Mononuclear cell (primary cell): ENCODE results near the gene SPATA2L. TPM values are rescaled to one million over a fixed set of nuclear protein-coding genes. Genes with fewer than 3 reads are reported as not detected.
"Not testable (repeated sequence)": the region's sequence is repeated elsewhere in the genome, so short reads cannot be mapped to it uniquely, and the experiment has no call there.

ENCODE experiments used
- H3K27me3 ChIP-seq: 2 replicates; pipeline ENCODE4 v1.6.0; 2011; ENCODE audit warnings: low read length, control low read depth; ENCODE audit not compliant: insufficient read depth
- H3K4me1 ChIP-seq: 2 replicates; pipeline ENCODE4 v1.5.1; 2011; ENCODE audit warnings: mild to moderate bottlenecking, low read length, control low read depth; ENCODE audit not compliant: insufficient read depth
- H3K4me3 ChIP-seq: 2 replicates; pipeline ENCODE4 v1.5.1; 2011; ENCODE audit warnings: mild to moderate bottlenecking, low read length, moderate library complexity
- H3K9me3 ChIP-seq: 2 replicates; pipeline ENCODE4 v1.5.1; 2011; ENCODE audit warnings: low read depth, mild to moderate bottlenecking, control low read depth, low read length
- total RNA-seq: library from RNA; depleted of rRNA; stranded (reverse); fragments of >200 nt; gene quantifications from one replicate; pipeline ENCODE4 v1.2.3, GENCODE V29; 2012

Gene SPATA2L
- total RNA-seq, 1 donor, result 10.6 TPM

DNA sequence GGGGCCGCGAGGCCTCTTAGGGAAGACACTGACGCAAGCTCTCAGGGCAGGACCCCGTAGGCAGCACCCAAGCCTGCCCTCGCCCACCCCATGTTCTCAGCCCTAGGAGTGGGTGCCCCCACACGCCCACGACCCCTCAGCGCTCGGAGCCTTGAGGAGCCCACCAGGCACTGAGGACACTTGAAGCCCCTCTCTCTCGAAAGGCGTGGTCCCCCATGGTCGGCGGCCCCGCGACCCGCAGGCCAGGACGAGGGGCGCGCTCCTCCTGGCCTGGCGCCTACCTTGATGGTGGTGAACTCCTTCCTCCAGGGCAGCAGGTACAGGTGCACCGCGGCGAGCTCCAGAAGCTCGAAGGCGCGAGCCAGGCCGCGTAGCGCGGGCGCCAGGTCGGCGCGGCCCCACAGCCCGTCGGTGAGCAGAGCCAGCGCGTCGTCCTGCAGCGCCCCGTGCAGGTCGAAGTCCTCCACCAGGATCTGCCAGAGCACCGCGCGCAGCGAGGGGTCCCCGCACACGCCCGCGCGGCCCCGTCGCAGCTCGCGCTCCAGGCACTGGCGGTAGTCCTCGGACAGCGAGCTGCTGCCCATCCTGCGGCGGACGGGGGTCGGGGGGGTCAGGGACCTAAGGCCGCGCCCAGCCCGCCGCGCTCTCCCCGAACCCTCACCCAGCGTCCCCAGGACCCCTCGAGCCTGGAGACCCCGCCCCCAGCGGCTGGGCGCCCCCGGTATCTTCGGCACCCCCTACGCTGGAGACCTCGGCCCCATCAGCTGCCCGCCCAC, 668 bp downstream of the SPATA2L start:
- Histone ChIP-seq H3K4me1 (peaks cover 39% of the 10 kb centered on the region), H3K27me3 (no peaks in the 10 kb centered on the region), H3K4me3 (peak overlapping the region; percentile 52), H3K9me3 (no peaks in the 10 kb centered on the region)

- no peaks in the 10 kb centered on the region for H3K9me3 ChIP-seq
- H3K4me1 ChIP-seq, result peaks cover 38% of the 10 kb centered on the region
- H3K4me3 ChIP-seq, result peak overlapping the region; percentile 52
- H3K27me3 ChIP-seq, result no peaks in the 10 kb centered on the region
Measured at GRCh38 chr16:89700100-89700648, 1.3 kb downstream of the SPATA2L start.

DNA sequence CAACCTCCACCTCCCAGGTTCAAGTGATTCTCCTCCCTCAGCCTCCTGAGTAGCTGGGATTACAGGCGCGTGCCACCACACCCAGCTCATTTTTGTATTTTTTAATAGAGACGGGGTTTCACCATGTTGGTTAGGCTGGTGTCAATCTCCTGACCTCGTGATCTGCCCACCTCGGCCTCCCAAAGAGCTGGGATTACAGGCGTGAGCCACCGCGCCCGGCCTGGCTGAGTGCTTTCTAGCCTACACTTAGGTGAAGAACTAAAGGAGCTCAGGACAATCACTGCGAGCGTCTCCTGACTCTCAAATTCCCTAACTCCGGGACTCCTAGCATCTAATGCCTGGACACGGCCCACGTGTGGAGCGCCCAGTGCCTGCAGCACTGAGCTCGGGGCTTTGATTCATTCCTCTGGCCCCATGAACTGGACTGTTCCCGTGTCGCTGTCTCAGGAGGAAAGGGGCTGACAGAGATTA, 1.8 kb downstream of the SPATA2L start:
- H3K27me3 ChIP-seq, H3K9me3 ChIP-seq, H3K4me3 ChIP-seq: not testable (repeated sequence)
- H3K4me1 ChIP-seq, result peaks cover 38% of the 10 kb centered on the region

GRCh38 chr16:89698717-89699116, 2.8 kb downstream of the SPATA2L start:
- not testable (repeated sequence) for H3K27me3 ChIP-seq, H3K9me3 ChIP-seq, H3K4me3 ChIP-seq
- H3K4me1 ChIP-seq, result peaks cover 38% of the 10 kb centered on the region

DNA sequence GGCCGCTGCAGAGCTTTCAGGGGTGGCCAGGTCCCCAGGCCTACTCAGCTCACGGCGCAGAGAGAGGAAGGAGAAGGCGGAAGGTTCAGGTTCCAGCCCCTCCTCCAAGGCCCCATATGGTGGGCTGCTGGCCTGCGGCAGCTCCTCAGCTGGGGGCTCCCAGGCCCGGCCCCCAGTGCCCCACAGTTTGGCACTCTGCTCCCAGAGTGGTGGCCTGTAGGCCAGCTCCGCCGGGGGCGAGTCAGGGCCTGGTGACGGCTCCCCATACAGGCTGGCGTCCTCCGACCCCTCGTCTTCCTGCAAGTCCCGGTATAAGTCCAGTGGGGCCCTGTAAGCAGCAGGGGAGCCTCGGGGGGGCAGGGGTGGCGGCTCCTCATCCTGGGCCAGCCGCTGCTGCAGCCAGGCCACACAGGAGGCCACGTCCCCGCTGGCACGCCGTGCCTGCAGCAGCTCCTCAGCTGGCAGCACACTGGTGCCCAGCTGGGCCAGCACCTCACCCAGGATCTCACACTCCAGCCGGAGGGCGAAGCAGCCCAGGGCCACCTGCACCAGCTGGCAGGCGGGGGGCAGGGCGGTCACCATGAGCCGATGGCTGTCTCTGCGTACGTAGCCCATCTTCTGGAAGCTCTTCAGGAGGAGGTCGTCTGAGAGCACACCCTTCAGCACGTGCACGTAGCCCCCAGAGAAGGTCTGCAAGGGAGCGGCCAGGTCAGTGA, 3.7 kb downstream of the SPATA2L start:
- no peak overlapping the region for H3K4me3 ChIP-seq
- H3K4me1 ChIP-seq, result peaks cover 38% of the 10 kb centered on the region
- H3K27me3 ChIP-seq, result no peaks in the 10 kb centered on the region
- H3K9me3 ChIP-seq, result no peaks in the 10 kb centered on the region

DNA sequence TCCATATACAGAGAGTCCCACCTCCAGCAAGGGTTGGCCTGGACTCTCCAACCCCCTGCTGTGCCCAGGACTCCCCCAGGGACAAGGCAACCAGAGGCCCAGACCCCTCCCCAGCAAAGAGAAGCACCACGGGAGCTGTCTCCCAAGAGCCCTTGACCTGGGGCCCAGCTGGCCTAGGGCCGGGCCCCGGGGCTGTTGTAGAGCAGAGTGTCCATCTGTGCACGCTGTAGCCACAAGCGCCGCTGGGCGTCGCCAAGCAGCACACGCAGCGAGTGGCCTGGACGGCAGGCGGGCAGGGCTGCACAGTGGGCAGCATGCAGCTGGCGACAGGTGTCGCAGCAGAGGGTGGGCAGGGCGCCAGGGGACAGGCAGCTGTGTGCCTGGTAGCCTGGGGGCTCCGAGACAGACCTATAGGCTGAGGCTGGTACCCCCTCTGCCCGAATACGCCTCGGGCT, 4.3 kb downstream of the SPATA2L start:
- no peaks in the 10 kb centered on the region for H3K27me3 ChIP-seq
- no peaks in the 10 kb centered on the region for H3K9me3 ChIP-seq
- no peak overlapping the region for H3K4me3 ChIP-seq
- peaks cover 33% of the 10 kb centered on the region for H3K4me1 ChIP-seq

DNA sequence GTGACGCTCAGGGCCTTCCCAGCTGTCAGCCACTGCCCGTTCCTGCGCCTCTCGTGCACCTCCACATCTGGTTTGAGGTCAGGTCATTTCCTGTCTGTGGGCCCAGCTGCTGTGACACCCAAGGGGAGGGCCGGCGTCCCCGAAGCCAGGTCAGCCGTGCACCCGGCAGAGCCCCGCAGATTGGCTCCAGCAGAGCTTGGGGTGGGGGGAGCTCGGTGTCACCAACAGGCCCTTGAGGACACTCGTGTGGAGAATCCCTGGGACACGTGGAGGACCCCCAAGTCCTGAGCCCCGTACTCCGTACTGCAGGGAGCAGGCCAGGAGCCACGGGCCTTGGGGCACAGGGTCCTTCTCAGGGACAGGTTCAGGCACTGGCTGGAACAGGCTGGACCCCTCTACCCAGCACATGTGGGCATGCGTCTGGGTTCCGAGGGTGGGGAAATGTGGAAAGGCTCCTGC, 4.8 kb downstream of the SPATA2L start:
- H3K27me3 ChIP-seq, result no peaks in the 10 kb centered on the region
- H3K9me3 ChIP-seq, result no peaks in the 10 kb centered on the region
- H3K4me1 ChIP-seq, result peaks cover 31% of the 10 kb centered on the region
- no peak overlapping the region for H3K4me3 ChIP-seq

DNA sequence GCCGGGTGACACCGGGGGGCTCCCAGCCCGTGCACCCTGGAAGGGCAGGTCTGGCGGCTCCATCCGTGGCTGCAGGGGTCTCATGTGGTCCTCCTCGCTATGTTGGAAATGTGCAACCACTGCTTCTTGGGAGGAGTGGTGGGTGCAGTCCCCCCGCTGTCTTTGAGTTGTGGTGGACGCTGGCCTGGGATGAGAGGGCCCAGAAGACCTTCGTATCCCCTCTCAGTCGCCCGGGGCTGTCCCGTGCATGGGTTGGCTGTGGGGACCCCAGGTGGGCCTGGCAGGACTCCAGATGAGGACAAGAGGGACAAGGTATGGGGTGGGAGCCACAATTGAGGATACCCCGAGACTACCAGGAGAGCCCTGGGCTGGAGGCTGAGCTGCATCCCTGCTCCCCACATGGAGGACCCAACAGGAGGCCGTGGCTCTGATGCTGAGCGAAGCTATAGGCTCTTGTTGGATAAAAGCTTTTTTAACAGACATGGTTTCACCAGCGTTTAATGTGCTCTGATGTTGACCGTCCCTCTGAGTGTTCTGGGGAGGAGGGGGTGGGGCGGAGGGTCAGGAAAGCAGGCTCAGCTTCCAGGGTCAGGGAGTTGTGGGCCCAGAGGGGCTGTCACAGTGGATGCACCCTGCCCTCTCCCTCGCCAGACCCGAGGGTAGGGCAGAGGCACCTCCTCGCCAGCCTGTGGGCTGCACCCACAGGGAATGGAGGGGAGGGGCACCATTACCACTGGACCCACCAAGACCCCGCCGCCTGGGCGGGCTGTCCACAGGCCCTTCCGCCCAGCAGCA, 5.4 kb downstream of the SPATA2L start:
- Histone ChIP-seq H3K4me1 (peaks cover 30% of the 10 kb centered on the region), H3K27me3 (no peaks in the 10 kb centered on the region), H3K9me3 (no peaks in the 10 kb centered on the region), H3K4me3 (no peak overlapping the region)

- Histone ChIP-seq H3K4me1 (peaks cover 22% of the 10 kb centered on the region), H3K4me3 (no peak overlapping the region), H3K9me3 (no peaks in the 10 kb centered on the region), H3K27me3 (no peaks in the 10 kb centered on the region)
Measured at GRCh38 chr16:89695086-89695874, 6.2 kb downstream of the SPATA2L start.

GRCh38 chr16:89694784-89695085, 6.8 kb downstream of the SPATA2L start:
- peaks cover 16% of the 10 kb centered on the region for H3K4me1 ChIP-seq
- H3K4me3 ChIP-seq, H3K27me3 ChIP-seq, H3K9me3 ChIP-seq: not testable (repeated sequence)

DNA sequence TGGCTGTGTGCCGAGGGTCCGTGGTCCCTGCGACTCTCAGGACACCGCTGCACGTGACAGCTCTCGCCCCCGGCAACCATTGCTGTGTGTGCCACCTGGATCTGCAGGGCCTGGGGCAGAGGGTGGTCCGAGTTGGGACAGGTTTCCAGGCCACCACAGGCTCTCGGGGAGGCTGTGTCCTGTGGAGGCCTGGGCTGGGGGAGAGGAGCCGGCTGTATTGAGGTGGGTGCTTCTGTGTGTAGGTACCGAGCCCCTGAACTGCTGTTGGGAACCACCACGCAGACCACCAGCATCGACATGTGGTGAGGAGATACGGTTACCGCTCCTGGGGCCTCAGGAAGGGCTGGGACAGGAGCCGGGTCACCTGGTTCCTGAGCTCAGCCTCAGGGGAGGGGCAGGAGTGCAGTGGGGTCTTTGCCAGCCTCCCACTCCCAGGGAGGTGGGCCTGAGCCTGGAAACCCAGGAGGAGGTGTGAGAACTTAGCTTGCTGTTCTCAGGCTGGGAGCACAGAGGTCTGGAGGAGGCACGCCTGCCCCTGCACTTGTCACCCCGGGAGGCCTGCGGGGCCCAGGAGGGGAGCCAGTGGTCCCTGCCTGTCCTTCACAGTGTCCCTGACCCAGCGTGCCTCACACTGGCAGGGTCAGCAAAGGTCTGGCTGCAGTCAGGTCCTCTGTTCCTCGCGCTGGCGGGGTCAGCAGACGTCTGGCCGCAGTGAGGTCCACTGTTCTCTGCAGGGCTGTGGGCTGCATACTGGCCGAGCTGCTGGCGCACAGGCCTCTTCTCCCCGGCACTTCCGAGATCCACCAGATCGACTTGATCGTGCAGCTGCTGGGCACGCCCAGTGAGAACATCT, 7.3 kb downstream of the SPATA2L start:
- Histone ChIP-seq H3K27me3 (no peaks in the 10 kb centered on the region), H3K9me3 (no peaks in the 10 kb centered on the region), H3K4me1 (peaks cover 12% of the 10 kb centered on the region), H3K4me3 (no peak overlapping the region)

DNA sequence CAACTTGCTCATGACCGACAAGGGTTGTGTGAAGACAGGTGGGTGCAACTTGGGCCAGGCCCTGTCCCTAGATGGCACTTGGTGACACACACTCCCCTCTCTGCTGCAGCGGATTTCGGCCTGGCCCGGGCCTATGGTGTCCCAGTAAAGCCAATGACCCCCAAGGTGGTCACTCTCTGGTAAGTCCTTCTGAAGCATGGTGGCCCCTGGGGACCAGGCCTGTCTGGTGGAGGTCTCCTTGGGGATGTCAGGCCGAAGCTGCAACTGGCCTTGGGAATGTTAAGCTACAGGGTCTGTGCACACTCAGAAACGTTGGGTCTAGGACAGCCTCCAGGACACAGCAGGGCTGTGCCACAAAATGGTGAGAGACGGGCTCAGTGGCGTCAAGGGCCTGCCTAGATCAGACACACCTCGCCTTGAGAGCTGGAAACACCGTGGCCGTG, 8.2 kb downstream of the SPATA2L start:
- no peak overlapping the region for H3K4me3 ChIP-seq
- no peaks in the 10 kb centered on the region for H3K27me3 ChIP-seq
- no peaks in the 10 kb centered on the region for H3K9me3 ChIP-seq
- peaks cover 12% of the 10 kb centered on the region for H3K4me1 ChIP-seq

DNA sequence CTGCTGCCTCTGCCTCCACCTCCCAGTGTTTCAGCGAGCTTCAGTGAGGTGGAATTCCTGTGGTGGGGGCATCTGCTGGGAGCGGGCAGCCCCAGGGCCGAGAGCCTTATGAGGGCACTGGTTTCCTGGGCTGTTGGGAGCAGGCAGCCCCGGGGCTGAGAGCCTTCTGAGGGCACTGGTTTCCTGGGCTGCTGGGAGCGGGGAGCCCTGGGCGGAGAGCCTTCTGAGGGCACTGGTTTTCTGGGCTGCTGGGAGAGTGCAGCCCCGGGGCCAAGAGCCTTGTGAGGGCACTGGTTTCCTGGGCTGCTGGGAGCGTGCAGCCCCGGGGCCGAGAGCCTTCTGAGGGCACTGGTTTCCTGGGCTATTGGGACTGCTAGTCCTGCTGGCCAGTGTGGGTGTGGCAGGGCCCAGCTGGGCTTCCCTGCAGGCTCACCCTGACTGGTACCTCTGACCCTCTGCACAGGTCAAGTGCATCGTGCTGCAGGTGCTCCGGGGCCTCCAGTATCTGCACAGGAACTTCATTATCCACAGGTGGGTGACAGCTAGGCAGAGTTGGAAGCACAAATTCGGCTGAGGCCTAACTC, 9.4 kb downstream of the SPATA2L start:
- Histone ChIP-seq H3K4me1 (peaks cover 20% of the 10 kb centered on the region), H3K27me3 (no peaks in the 10 kb centered on the region), H3K9me3 (no peaks in the 10 kb centered on the region), H3K4me3 (no peak overlapping the region)
